NCI-H2227 (cell line): ENCODE measurements around the gene AK5.
"Not testable (repeated sequence)": the region's sequence is repeated elsewhere in the genome, so short reads cannot be mapped to it uniquely, and the experiment has no call there.

Experiments
- DNase-seq: peaks from one replicate; lab custom pipeline; 2025; ENCODE audit not compliant: unreplicated experiment; lab: John Stamatoyannopoulos, UW

The AK5 gene

DNA sequence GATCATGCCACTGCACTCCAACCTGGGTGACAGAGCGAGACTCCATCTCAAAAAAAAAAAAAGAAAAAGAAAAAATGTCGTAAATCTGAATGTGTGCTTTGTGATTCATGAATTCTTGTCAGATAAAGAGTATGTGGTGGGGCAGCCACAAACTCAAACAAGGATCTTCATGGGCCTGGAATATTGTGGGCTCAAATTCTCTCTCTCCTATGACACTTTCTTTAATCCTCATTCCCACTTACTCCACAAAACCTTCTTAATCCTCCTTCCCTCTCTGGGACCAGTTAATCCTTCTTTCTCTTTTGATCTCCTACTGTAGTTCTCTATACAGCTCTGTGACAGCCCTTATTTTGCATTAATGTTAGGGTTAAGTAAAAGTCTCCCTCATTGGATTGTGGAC is 112.3 kb downstream of the AK5 start:
- DNase-seq = no peak

DNA sequence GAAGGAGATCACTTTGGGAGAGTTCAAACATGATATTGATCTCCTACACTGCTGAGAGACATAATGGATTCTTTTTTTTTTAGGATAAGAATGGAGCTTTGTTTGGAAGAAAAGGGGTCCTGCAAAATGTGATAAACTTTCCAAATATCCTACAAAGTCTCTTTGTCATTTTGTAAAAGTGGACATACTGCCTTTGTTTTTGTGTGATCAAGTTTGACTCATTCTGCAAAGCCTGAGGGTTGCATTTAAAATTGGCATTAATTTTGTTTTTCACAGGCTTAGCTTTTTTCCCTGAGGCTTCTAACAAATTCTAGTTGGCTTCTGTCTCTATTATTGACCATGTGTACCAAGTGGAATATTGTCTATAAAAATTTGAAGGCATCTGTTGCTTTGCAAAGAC is 113.2 kb downstream of the AK5 start:
- no peak for DNase-seq

DNA sequence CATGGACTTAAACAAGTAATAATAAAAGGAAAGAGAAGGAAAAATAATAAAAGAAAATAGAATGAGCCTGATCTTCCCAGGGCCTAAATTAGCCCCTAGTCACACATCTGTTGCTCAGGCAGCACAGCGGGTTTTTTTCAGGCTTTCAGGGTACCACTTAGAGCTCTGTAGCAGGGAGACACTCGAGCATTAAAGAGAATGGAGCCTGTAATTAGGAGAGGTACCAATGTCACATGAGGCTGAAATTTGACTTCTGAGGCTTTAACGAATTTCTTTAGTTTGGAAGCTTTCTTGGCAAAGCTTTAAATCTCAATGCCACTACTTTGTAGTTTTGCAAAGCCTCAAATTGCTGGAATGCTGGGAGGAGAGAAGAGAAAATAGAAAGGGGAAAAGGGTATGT is 116.3 kb downstream of the AK5 start:
- DNase-seq = peak; percentile 88

DNA sequence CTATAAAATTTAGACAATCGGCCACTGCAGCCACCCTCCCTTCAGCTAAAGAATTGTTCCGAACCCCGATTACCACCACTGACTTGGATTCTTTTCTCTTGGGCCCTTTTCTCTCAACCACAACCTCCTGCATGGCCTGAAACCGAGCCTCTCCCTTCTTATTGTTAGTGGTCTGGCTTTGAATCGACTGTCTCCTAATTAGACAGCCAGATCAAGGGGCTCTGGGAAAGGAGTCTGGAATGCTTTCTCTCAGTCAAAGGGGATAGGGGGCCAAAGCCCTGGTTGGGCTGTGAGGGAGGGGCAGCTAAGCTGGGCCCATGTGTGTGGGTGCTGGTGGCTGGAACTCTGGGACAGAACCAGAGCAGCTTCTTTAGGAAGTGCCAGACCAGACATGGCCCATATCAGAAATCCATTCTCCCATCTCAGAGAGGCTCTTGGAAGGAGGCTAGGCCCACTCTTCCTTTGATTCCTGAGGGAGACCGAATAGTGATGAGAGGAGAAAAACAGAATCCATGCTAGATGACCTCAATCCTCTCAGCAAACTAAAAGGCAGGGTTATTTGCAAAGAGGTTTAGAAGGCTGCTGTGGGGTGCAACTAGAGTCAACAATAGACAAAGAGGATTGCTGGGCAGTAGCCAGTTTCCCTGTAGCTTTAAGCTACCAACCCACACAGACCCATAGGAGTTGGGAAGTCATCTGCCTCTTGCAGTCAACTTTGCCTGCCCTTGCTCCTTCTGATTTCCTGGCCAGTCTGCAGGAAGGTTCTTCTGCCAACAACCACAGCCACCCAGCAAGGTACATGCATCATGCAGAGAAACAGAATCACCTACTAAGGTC is 117.6 kb downstream of the AK5 start:
- DNase-seq = no peak

DNA sequence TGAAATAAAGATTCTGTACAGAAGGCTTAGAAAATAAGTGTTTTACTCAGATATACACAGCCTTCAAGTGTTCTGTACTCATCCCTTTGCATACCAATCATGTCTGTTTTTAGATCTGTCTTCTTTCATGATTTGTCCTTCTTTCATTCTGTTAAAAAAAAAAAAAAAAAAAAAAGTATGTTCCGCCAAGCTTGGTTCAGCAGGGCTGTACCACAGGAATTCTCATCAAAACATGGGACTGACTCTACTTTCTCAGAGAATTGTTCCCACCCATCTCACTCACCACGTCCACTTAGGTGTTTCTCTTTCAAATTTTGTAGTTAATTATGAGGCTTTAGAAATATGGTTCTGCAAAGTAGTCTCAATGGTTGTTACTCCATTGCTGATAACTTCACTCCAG is 119.0 kb downstream of the AK5 start:
- no peak for DNase-seq

DNA sequence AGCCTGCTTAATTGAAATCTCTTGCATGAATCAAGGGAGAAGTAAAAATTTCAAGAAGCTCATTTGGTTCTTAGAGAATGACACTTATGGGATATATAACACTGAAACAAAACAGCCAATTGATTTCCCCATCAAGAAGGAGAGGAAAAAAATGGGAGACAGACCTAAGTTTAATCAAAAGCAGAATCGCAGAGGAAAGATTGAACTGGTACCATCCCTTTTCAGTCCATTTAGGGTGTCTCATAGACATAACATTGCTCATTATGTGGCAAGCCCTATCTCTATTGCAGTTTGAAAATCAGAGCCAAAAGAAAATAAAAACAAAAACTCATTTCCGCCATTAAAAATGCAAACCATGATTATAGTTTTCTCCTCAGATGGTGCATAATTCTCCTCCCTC is 119.6 kb downstream of the AK5 start:
- DNase-seq = no peak

DNA sequence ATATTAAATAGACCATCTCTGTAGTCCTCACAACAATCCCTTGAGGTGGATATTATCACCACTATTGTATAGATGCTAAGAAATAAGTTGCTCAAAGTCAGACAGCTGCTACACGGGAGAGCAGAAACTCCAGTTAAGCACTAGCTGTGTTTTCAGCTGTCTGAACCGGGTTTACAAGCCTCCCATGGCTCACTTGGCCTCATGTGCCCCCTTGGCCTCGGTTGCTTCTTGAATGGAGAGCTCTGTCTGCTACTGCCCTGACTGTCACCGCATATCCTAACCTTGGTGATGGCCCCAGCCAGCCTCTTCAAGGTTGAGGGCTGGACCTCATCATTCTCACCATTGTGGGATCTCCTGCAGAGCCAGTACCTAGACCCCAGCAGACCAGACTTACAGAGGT is 123.4 kb downstream of the AK5 start:
- DNase-seq = no peak

DNA sequence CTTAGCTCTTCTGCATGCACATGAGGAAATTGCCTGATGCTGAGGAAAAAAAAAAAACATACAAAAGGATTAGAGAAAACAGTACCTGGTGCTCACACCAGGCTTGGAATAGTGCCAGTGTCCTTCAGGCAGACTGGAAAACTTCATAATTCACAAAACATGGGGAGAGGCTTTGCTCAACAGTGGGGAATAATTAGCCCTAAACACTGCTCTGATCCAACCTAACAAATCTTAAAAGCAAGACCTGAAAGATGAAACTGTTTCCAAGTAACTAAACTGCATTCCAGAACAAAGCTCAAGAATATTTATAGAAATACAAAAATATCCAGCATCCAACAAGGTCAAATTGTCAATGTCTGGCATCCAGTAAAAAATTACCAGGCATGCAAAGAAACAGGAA is 124.8 kb downstream of the AK5 start:
- DNase-seq = peak; percentile 62

DNA sequence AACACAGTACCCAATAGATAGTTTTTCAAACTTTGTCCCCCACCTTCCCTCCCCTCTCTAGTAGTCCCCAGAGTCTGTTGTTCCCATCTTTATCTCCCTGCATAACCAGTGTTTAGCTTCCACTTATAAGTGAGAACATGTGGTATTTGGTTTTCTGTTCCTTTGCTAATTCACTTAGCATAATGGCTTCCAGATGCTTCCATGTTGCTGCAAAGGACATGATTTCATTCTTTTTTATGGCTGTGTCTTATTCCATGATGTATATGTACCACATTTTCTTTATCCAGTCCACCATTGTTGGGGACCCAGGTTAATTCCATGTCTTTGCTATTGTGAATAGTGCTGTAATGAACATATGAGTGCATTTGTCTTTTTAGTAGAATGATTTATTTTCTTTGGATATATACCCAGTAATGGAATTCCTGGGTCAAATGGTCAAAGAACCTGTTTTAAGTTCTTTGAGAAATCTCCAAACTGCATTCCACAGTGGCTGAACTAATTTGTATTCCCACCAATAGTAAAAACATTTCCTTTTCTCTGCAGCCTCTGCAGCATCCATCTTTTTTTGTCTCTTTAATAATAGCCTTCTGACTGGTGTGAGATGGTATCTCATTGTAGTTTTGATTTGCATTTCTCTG is 126.0 kb downstream of the AK5 start:
- no peak for DNase-seq

DNA sequence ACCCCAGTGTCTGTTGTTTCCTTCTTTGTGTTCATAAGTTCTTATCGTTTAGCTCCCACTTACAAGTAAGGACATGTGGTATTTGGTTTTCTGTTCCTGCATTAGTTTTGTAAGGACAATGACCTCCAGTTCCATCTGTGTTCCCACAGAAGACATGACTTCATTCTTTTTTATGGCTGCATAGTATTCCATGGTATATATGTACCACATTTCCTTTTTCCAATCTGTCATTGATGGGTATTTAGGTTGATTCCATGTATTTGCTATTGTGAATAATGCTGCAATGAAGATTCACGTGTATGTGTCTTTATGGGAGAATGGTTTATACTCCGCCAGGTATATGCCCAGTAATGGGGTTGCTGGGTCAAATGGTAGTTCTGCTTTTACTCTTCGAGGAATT is 127.1 kb downstream of the AK5 start:
- not testable (repeated sequence) for DNase-seq

DNA sequence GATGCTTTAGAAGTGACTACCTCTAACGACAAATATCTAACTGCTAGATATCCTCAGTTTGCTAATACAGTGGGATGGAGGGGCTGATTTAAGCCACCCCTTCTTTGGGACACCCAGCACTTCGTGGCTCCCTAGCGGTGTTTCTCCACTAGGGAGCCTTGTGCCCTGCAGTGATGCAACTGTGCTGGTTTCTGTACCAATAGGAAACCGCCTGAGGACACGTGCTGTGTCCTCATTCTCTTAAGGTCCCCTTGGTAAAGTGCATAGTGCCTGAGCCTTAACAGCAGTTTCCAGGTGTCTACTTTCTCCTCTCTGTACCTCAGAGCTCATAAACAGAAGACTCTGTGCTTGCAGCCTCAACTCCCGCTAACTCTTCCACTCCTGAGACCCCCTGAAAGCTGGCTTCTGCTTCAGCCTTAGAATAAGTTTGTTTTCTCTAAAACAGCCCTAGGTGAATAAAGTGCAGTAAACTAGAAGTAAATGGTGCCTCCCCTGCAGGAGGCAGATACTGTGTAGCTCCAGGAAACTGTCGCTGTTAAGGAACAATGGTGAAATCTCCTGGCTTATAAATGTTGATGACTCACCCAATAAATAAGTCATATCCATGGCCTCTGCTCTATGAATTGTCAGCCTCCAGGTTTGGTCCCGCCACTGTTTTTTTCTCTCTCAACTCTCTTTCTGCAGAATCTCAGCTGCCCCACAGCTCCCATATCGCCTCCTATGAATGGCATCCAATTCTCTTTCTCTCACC is 130.4 kb downstream of the AK5 start:
- DNase-seq = no peak

DNA sequence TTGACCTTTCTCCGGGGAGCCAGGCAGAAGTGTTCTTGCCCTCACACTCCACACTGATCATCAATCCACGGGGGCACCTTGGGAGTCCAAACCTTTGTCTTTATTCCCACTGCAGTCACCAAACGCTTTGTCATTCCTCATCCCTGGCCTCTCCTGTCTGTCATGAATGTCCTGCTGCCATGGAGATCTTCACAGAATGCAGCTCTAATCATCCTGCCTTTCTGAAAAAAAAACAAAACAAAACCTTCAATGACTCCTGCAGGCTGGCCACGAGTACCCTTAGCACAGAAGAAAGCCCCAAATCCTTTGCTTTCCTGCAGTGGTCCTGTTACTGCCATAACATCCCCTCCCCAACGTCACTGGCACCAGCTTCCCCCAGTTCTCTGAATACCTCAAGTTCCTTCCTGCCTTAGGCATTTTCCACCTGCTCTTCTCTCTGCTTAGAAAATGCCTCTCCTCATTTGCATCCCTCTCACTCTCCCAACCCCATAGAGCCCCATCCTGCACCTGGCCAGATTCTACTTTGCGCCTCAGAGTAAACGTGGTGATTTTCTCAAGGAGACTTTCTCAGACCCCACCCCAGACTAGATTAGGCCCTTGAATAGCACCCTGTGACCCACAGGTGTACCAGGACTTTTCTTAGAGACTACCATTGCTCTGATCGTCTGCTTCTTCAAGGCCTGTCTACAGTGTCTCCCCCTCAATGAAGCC is 131.2 kb downstream of the AK5 start:
- no peak for DNase-seq

DNA sequence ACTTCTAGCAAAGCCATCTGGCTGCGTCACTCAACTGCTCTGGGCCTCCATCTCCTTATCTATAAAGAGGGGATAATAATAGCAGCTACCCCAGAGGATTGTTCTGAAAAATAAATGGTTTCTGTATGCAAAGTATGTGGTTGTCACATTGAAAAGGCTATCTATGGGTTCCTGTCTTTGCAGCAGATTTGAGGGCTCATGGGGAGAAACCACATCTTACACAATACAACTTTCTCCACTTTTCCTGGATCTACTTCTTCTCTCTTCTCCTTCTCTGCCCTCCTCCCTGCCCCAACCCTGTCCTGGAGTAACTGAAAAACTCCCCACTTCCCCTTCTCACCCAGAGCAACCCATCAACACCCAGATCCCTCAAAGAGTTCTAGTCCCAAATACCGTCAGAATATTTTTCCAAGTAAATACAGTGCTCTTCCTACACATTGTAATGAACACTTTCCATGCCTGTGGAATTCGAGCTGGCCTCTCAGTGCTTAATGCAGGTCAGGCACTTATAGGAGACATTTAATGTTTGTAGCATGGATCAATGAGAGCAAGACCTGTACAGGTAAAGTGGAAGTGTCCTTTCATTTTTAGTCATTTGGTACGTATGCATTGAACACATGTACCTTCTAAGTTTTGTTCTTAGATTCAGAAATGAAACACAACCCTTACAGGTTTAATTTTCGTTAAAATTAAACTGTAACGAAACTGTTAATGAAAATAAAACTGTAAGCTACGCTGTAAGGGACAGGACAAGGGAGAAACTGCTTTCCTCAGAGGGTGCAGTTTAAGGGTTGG is 131.9 kb downstream of the AK5 start:
- DNase-seq = no peak

DNA sequence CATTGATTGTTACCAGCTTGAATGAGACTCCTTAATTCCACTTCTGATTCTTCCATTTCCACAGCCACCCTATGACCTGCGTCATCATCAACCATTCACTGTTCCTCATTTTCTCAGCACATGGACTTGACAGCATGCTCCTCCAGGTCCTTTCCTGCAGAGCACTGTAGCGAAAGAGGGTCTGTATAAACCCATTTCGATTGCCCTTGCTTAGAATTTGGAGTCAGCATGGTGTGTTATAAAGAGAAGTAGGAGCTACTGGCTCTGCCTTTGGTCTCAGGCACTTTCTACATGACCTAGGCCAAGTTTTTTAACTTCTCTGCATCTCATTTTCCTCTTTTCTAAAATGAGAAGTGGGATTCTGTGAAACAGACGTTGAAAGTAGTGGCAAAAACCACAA is 133.8 kb downstream of the AK5 start:
- peak; percentile 48 for DNase-seq

DNA sequence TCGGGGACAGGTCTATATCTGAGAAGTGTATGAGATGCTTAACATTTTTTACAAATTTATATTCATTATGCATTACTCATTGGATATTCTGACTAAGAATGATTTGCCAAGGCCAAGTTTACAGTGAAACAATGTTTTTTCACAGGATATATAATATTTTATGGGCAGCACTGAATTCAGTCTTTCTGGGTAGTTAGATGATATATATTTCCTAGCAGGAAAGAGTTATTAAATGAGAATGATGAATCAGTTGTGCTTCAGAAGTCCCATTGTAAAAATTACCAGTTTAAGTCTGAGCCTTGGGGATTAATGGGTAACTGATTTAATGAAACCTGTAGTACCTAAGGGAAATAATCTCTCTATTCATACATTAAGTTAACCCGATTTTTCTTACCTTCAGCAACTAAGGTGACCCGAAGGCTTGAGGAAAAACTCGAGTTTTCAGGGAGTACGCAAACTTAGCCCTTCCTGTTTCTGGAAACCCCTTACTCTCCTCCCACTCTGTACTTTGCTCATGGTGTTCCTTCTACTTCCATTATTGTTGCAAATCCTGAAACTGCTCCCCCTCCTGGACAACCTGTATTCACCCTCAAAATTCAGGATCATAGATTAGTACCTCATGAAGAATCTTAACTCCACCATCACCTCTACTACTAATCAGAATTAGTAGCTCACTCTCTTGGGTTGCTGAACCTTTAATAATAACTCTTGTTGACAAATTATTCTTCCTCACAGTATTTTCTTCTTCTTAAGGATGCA is 135.1 kb downstream of the AK5 start:
- DNase-seq = no peak

DNA sequence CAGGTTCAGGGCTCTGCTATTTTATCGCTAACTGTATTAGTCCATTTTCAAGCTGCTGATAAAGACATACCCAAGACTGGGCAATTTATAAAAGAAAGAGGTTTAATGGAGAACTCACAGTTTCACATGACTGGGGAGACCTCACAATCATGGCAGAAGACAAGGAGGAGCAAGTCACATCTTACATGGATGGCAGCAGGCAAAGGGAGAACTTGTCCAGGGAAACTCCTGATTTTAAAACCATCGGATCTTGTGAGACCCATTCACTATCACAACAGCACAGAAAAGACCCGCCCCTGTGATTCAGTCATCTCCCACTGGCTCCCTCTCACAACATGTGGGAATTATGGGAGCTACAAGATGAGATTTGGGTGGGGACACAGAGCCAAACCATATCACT is 136.2 kb downstream of the AK5 start:
- DNase-seq = not testable (repeated sequence)

DNA sequence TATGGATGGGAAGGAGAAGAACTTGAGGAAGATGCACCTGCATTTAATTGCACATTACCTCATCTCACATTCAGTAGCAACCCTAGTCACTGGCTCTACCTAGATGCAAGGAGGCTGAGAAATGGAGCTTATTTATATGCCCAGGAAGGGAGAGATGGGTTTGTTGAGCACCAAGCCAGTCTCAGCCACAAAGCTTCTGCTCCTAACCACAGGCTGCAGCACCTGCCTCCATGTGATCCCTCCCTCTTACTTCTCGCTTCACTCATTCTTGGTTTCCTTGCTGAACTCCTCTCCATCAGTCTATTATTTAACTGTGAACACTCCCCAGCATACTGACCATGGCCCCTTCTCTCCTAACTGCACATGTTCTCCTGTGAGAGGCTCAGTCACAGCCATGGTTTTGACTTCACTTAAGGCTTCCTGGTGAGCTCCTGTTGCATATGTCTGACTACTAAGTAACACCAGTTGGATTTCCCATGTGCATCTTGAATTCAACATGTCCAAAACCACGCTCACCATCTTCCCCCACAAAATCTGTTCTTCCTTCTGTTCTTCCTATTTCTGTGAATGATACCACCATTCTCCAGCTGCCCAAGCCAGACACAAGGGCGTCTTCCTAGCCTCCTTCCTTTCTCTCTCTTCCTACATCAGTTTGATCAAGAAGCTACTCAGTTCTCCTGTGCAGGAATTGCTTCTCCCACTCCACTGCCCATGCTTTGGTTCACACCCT is 139.8 kb downstream of the AK5 start:
- DNase-seq = no peak

DNA sequence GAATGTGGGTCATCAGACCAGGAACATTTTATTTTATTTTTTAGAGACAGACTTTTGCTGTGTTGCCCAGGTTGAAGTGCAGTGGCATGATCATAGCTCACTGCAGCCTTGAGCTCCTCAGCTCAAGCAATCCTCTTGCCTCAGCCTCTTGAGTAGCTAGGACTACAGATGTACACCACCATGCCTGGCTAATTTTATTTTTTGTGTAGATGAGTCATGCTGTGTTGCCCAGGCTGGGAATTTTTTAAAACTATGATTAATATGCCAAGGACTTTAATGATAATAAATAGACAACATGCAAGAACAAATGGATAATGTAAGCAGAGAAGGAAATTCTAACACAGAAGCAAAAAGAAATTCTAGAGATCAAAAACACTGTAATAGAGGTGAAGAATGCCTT is 142.4 kb downstream of the AK5 start:
- DNase-seq = no peak

DNA sequence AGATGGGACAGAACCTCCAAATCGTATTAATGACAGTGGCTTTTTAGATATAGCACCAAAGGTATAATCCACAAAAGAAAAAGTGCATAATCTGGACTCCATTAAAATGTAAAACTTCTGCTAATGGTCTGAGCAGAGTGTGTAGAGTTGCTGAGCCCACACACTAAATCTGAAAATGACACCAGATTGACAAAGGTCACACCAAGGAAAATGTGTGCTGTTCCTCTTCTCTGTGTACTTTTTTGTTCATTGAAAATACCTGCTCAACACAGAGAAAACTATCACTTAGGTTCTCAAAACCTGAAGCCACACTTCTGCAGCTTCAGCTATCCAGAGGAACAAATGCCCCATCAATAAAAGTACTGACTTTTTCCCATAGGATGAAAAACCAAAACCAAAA is 146.2 kb downstream of the AK5 start:
- DNase-seq = no peak
